GM18868 (cell line): ENCODE measurements around the gene ZBTB32.
"Not testable (repeated sequence)": the region's sequence is repeated elsewhere in the genome, so short reads cannot be mapped to it uniquely, and the experiment has no call there.

ENCODE experiments used
- ATAC-seq: cut with Tn5 transposase; IDR thresholded peaks from one replicate; pipeline ENCODE4 v1.9.1; 2021; ENCODE audit warnings: mild to moderate bottlenecking, moderate library complexity; ENCODE audit not compliant: unreplicated experiment

The ZBTB32 gene

GRCh38 chr19:35720163-35720524 lies 15.8 kb downstream of the ZBTB32 start:
- no peak for ATAC-seq

- no peak for ATAC-seq
Measured at GRCh38 chr19:35720648-35721047, 16.3 kb downstream of the ZBTB32 start.

- no peak for ATAC-seq
Measured at GRCh38 chr19:35721374-35721773, 17.0 kb downstream of the ZBTB32 start.

- ATAC-seq: no peak
Measured at GRCh38 chr19:35722461-35722860, 18.1 kb downstream of the ZBTB32 start.

GRCh38 chr19:35722897-35723296 lies 18.5 kb downstream of the ZBTB32 start:
- ATAC-seq: no peak

- ATAC-seq: no peak
Measured at GRCh38 chr19:35723671-35724070, 19.3 kb downstream of the ZBTB32 start.

GRCh38 chr19:35724132-35724531 lies 19.8 kb downstream of the ZBTB32 start:
- not testable (repeated sequence) for ATAC-seq

GRCh38 chr19:35724560-35724959 lies 20.2 kb downstream of the ZBTB32 start:
- ATAC-seq: no peak

GRCh38 chr19:35725216-35725861 lies 21.0 kb downstream of the ZBTB32 start:
- no peak for ATAC-seq

GRCh38 chr19:35727053-35727955 lies 22.9 kb downstream of the ZBTB32 start:
- no peak for ATAC-seq

- no peak for ATAC-seq
Measured at GRCh38 chr19:35727956-35728706, 23.8 kb downstream of the ZBTB32 start.

- ATAC-seq: no peak
Measured at GRCh38 chr19:35729021-35729420, 24.7 kb downstream of the ZBTB32 start.

- ATAC-seq: no peak
Measured at GRCh38 chr19:35729763-35730162, 25.4 kb downstream of the ZBTB32 start.

GRCh38 chr19:35730326-35730725 lies 26.0 kb downstream of the ZBTB32 start:
- ATAC-seq: no peak

GRCh38 chr19:35731353-35731752 lies 27.0 kb downstream of the ZBTB32 start:
- ATAC-seq: no peak

GRCh38 chr19:35731779-35732405 lies 27.5 kb downstream of the ZBTB32 start:
- ATAC-seq: no peak

GRCh38 chr19:35732540-35733179 lies 28.3 kb downstream of the ZBTB32 start:
- ATAC-seq: no peak

- ATAC-seq: no peak
Measured at GRCh38 chr19:35733180-35734125, 29.1 kb downstream of the ZBTB32 start.

GRCh38 chr19:35734273-35734672 lies 29.9 kb downstream of the ZBTB32 start:
- ATAC-seq: no peak

GRCh38 chr19:35734889-35735288 lies 30.5 kb downstream of the ZBTB32 start:
- no peak for ATAC-seq
